HG03066 (cell line): Measurements from ENCODE around the gene SRBD1.

Experiments
- ATAC-seq: cut with Tn5 transposase; IDR thresholded peaks from one replicate; pipeline ENCODE4 v1.9.1; 2021; ENCODE audit warnings: low read depth; ENCODE audit not compliant: unreplicated experiment

SRBD1 gene, protein sequence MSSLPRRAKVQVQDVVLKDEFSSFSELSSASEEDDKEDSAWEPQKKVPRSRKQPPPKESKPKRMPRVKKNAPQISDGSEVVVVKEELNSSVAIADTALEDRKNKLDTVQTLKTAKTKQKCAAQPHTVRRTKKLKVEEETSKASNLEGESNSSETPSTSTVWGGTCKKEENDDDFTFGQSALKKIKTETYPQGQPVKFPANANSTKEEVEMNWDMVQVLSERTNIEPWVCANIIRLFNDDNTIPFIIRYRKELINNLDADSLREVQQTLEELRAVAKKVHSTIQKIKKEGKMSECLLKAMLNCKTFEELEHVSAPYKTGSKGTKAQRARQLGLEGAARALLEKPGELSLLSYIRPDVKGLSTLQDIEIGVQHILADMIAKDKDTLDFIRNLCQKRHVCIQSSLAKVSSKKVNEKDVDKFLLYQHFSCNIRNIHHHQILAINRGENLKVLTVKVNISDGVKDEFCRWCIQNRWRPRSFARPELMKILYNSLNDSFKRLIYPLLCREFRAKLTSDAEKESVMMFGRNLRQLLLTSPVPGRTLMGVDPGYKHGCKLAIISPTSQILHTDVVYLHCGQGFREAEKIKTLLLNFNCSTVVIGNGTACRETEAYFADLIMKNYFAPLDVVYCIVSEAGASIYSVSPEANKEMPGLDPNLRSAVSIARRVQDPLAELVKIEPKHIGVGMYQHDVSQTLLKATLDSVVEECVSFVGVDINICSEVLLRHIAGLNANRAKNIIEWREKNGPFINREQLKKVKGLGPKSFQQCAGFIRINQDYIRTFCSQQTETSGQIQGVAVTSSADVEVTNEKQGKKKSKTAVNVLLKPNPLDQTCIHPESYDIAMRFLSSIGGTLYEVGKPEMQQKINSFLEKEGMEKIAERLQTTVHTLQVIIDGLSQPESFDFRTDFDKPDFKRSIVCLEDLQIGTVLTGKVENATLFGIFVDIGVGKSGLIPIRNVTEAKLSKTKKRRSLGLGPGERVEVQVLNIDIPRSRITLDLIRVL

GRCh38 chr2:45611020-45611859, at the start of gene SRBD1:
Gene SRBD1, minus strand, starts transcription at chr2:45611267. Its CDS starts 5,826 bp downstream, at chr2:45605441.
- ATAC-seq = peak; percentile 89

GRCh38 chr2:45654250-45654649, 43.2 kb upstream of the SRBD1 start:
- no peak for ATAC-seq

DNA sequence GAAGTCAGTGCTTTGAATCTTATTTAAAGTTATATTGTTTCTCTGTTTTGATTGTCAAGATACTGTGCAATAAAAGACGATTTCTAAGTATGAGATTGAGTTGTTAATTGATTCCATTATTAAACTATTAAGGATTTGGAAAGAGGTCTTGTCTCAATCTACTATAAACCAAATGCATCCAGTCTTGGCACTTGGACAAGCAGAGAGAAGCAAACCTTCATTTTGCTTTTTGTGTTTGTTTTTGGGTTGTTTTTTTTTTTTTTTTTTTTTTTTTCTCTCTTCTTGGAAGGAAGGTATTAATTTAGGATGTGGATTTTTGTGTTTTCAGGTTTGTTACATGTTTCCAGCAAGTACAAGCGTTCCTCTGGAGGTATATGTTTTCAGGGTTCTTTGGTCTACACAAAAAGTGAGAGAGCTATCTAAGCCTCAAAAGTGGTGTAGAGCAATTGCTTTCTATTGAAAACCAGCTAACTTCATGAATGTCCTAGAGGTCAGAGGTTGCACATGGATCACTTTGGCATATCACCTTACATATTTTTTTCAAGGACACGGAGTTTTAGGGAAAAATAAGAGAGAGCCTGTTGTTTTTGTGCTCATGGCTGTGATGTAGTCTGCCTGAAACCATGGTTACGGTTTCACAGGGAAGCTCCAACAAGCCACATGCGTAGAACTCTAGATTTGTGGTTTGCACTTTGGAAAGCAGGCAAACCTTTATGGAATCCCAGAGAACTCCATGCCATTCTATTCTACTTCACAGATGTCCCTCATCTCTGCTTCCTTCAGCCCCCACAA, 42.3 kb upstream of the SRBD1 start:
- ATAC-seq = no peak

DNA sequence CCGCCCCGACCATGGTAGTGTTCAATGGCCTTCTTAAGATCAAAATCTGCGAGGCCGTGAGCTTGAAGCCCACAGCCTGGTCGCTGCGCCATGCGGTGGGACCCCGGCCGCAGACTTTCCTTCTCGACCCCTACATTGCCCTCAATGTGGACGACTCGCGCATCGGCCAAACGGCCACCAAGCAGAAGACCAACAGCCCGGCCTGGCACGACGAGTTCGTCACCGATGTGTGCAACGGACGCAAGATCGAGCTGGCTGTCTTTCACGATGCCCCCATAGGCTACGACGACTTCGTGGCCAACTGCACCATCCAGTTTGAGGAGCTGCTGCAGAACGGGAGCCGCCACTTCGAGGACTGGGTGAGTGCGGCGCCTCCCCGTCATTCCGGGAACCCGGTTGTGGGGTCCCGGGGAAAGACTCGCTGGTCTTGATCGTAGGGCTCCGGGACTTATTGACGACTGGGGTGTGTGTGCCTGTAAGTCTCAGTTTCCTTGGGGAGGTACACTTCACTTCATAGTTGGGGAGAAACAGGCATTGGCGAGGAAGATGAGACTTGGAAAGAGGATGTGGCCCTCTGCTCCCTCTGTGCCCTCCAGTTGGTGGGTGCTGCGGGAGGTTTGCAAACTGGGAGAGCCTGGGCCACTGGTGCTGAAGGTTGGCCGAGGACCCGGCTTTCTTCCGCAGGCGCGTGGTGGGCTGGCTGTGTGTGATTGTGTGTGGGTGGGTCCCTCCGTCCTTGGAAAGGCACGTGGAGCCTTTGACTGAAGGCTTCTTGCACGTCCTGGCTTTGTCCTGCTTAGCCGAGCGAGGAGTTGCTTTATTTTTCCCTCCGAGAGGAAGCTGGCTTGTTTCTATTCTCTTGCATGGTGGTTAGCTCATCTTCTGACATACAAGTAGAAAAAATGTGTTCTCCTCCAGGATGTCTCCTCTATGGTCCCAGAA, 41.3 kb upstream of the SRBD1 start:
- ATAC-seq = no peak

- peak; percentile 18 for ATAC-seq
Measured at GRCh38 chr2:45651415-45652089, 40.5 kb upstream of the SRBD1 start, which contains the start of gene PRKCE. Gene PRKCE, plus strand, starts transcription at chr2:45651675.

DNA sequence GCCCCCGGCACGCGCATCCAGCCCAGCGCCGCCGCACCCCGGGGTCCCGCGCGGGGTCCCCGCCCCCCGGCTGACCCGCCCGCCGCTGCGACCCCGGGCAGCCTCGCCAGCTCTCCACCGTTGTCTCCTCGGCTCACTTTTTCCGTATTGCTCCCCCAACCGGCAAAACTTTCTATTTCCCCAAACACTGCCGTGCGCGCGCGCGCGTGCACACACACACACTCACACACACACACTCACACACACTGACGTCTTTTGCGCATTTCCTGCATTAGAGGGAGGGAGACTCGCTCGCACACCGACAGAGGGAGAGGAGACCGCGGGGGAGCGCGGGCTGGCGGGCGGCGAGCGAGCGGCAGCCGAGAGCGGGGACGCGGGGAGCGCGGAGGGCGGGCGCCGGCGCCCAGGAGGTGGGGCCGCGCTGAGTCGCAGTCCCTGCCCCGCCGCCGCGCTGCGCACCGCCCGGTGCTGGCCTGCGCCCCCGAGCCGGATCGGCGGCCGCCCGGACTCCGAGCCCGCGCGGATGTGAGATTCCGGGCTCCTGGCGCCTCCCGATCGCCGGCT, 39.9 kb upstream of the SRBD1 start:
- peak; percentile 69 for ATAC-seq

DNA sequence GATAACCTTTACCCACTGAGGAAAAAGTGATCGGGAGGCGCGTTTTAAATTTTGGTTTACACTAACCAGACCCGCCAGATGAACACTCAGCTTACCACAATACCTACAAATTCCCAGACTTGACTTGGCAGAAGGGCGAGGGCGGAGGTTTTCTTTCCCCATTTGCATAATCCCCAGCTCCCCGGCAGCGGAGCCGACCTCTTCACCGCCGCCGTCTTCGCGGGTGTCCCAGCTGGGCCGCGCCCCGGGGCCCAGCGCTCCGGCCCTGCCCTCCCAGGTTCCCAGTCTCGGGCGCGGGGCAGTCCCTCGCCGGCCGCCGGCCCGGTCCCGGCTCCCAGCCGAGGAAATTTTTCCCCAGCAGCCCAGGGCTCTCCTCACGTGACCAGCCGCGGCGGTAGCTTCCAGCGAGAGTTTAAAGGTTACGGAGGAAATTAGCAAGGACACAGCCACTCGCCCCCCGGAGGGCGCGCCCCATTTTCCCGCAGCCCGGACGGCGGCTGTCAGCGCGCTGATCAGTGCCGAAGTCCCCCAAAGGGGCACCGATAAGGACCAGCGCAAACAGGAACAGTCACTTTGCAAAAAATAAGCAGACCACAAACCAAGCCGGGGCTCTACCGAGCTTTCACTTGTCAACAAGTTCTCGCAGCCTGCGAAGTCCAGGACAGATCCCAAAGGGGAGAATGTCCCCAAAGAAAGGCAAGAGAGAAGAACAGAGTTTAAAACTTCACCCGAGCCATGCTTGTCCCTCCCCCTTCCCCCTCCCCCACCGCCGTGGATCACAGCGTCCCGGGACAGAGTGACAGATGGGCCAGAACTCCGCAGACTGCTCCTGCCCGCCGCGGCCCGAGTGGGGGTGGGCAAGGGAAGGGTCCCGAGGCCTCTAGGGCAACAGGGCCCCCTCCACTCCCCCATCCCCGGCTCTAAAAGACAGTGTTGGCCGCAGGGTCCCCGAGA, 39.1 kb upstream of the SRBD1 start:
- no peak for ATAC-seq

GRCh38 chr2:45649462-45649857, 38.4 kb upstream of the SRBD1 start:
- no peak for ATAC-seq

DNA sequence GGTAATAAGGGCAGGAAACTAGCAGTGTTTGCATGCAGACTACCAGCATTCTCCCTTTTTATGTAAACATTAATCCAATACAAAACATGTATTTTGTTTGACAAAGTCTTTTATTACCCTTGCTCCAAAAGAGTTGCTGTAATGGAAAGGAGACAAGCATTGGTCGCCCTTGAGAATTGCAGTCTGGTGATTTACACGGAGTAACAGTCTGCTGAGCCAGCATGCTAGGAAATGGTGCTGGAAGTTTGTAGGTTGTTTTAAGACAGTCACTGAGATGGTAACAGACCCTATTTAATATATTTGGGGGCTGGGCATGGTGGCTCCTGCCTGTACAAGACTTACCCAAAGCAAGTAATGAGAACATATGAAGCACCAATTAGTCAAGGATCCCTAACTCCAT, 37.6 kb upstream of the SRBD1 start:
- no peak for ATAC-seq

DNA sequence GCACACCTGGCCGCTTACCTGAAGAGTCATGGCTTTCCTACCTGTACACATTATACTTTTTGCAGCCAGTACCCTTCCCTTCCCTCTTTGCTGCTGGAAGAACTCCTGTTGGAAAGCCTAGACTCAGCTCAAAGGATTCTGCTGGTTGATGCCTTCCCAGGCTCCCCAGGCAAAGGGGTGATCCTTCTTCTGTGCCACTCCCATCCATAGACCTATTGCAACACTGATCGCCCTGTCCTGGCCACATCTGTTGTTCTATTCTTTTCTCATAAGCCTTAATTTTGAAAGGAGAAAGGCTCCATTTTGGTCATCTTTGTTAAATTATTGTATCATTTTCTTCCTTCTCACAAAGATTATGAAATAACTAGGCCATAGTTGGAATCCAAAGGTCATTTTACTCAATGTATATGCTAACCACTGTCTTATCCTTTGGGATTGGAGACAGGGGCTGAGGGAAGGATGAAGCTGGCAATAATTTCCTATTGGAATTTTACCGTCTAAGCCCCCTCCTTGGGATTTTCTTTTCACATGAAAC, 37.0 kb upstream of the SRBD1 start:
- ATAC-seq = no peak

DNA sequence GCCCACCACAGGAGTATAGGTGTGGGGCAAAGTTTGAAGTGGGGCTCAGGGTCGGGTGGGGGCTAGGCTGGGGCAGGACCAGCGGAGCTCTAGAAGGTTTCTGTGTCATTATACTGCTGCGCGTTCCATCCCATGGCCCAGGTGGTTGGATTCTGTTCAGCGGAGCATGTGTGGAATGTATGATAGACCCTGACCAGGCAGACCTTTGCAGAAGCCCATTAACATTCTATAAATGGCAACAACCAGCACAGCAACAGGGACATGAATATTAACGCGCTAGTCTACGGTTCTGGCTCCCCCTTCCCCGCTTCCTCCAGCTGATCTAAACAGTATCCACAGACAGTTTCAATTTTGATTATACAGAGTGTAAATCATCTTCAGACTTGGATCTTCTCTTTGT, 36.3 kb upstream of the SRBD1 start:
- no peak for ATAC-seq

DNA sequence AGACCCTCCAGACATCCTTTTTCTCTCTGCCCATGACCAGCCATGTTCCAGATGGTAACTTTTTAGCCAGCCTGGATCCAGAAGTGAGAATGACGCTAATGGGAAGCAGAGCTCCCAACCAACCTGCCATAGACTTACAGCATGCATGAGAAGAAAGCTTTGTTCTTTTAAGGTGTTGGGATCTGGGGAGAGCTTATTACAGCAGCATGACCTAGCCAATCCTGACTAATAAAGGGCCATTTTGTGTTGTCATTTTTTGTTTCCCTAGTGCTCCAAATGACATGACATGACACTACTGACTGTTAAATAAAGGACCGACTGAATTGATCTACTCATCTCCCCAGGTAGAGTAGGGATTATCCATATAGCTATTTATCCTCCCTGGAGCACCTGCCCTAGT, 35.2 kb upstream of the SRBD1 start:
- no peak for ATAC-seq

DNA sequence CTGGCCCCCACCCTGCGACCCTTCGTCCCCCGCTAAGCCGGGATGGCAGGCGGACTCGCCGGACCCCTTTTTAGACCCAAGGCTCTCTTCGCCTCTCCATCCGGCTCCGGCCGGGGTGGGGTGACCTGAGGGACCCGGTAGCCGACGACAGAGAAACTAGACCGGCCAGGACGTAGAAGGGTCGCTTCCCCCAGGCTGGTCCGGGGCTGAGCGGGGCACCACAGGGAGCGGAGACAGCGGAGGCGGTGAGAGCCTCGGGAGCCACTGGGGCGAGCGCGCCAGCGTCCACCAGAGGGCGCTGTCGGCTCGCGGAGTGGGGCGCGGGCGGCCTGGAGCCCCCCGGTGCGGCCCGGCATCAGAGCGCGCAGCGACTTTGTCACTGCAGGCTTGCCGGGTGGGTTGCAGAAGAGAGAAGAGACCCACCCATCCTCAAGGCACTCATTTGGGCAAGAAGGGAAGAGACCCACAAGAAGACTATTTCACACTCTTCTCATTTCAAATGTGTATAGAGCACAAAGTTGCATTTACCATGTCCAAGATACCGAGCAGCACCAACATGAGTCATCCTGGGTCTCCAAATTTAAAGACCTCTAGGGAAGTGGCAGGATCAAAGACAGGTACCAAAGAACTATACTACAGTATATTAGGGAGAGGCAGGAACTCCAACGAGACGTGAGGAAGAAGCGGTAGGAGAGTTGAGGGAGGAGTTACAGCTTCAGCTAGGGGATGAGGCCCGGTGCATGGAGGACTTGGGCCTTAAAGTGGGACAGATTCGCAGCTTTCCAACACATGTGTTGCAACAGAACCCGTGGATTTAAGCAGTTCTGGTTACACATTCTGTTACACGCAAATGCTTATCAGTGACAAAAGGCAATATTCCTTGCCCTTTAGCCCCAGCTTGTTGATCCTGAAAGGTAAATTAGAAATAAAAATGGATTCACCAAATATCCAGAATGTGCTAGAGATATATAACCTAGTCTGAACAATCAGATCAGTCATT, 32.8 kb upstream of the SRBD1 start:
- no peak for ATAC-seq

DNA sequence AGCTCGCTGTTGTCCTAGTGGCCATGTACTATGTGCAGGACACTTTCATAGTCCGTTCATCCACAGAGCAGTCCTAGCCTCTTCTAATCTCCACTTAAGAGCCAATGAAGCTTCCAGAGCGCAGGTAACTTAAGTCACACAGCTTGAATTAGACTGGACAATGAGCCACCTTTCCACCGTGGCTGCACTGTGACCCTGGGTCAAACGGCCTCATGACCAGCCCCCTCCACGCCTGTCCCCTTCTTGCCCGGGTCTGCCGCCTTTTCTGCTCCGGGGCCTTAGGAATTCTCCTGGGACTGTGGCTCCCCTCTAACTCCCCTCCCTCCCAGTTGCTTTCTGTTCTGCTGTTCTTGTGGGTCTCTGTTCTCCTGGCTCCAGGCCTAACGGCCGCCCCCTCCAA, 32.0 kb upstream of the SRBD1 start:
- ATAC-seq = no peak

- no peak for ATAC-seq
Measured at GRCh38 chr2:45640576-45640975, 29.5 kb upstream of the SRBD1 start.
